T-helper 2 cell treated with Interferon-gamma antibody and Interleukin-4, amounts not matched to agents 5 μg/mL and 100 μg/mL, for 36 hours (primary cell): ENCODE measurements around the gene AATK.

Experiments used
- DNase-seq: peaks from one replicate; pipeline ENCODE4 v3.0.0; 2021; ENCODE audit warnings: low spot score
- H3K27ac Mint-ChIP-seq: one replicate; pipeline ENCODE4 v1.8.0; 2021; ENCODE audit warnings: mild to moderate bottlenecking, mixed read lengths
- H3K27me3 Mint-ChIP-seq: one replicate; pipeline ENCODE4 v1.8.0; 2021; ENCODE audit warnings: low read depth, mixed read lengths
- H3K36me3 Mint-ChIP-seq: one replicate; pipeline ENCODE4 v1.8.0; 2021; ENCODE audit warnings: low read depth, mixed read lengths
- H3K4me1 Mint-ChIP-seq: one replicate; pipeline ENCODE4 v1.8.0; 2021; ENCODE audit warnings: low read depth, mixed read lengths
- H3K4me3 Mint-ChIP-seq: one replicate; pipeline ENCODE4 v1.8.0; 2022; ENCODE audit warnings: mild to moderate bottlenecking, moderate library complexity, mixed read lengths
- H3K9me3 Mint-ChIP-seq: one replicate; pipeline ENCODE4 v1.8.0; 2021; ENCODE audit warnings: mixed read lengths

Gene AATK

GRCh38 chr17:81113158-81113724, 52.8 kb downstream of the AATK start:
- Mint-ChIP-seq H3K4me1 (no peaks in the 10 kb centered on the region), H3K36me3 (no peaks in the 10 kb centered on the region)

GRCh38 chr17:81112450-81112849, 53.6 kb downstream of the AATK start:
- DNase-seq: no peak
- no peaks in the 10 kb centered on the region for H3K27me3 Mint-ChIP-seq
- no peaks in the 10 kb centered on the region for H3K36me3 Mint-ChIP-seq
- H3K4me1 Mint-ChIP-seq: no peaks in the 10 kb centered on the region
- no peaks in the 10 kb centered on the region for H3K9me3 Mint-ChIP-seq
- no peak overlapping the region for H3K27ac Mint-ChIP-seq
- no peak overlapping the region for H3K4me3 Mint-ChIP-seq

More at GRCh38 chr17:81113158-81113724, 52.8 kb downstream of the AATK start:
- no peak overlapping the region for H3K4me3 Mint-ChIP-seq
- H3K27ac Mint-ChIP-seq: no peak overlapping the region
- no peak for DNase-seq
- H3K9me3 Mint-ChIP-seq: no peaks in the 10 kb centered on the region
- H3K27me3 Mint-ChIP-seq: no peaks in the 10 kb centered on the region

- Mint-ChIP-seq H3K9me3 (no peaks in the 10 kb centered on the region), H3K27me3 (no peaks in the 10 kb centered on the region), H3K27ac (no peak overlapping the region), H3K4me1 (no peaks in the 10 kb centered on the region), H3K4me3 (no peak overlapping the region), H3K36me3 (no peaks in the 10 kb centered on the region)
- no peak for DNase-seq
These were observed 55.0 kb downstream of the AATK start for GRCh38 chr17:81111066-81111465.

- Mint-ChIP-seq H3K27me3 (no peaks in the 10 kb centered on the region), H3K4me1 (no peaks in the 10 kb centered on the region), H3K27ac (no peak overlapping the region), H3K36me3 (no peaks in the 10 kb centered on the region), H3K4me3 (no peak overlapping the region), H3K9me3 (no peaks in the 10 kb centered on the region)
- DNase-seq: no peak
These were observed 55.5 kb downstream of the AATK start for GRCh38 chr17:81110488-81111040.

GRCh38 chr17:81109957-81110356, 56.1 kb downstream of the AATK start:
- no peaks in the 10 kb centered on the region for H3K27me3 Mint-ChIP-seq
- no peaks in the 10 kb centered on the region for H3K9me3 Mint-ChIP-seq
- no peaks in the 10 kb centered on the region for H3K36me3 Mint-ChIP-seq
- H3K4me1 Mint-ChIP-seq: no peaks in the 10 kb centered on the region
- H3K27ac Mint-ChIP-seq: no peak overlapping the region
- H3K4me3 Mint-ChIP-seq: no peak overlapping the region
- no peak for DNase-seq

- no peaks in the 10 kb centered on the region for H3K9me3 Mint-ChIP-seq
- H3K27me3 Mint-ChIP-seq: no peaks in the 10 kb centered on the region
- H3K4me3 Mint-ChIP-seq: no peak overlapping the region
- no peak overlapping the region for H3K27ac Mint-ChIP-seq
- no peaks in the 10 kb centered on the region for H3K36me3 Mint-ChIP-seq
- no peaks in the 10 kb centered on the region for H3K4me1 Mint-ChIP-seq
- DNase-seq: no peak
These were observed 57.8 kb downstream of the AATK start for GRCh38 chr17:81108220-81108619.

- Mint-ChIP-seq H3K36me3 (no peaks in the 10 kb centered on the region), H3K27ac (no peak overlapping the region), H3K4me3 (no peak overlapping the region), H3K27me3 (no peaks in the 10 kb centered on the region), H3K9me3 (no peaks in the 10 kb centered on the region), H3K4me1 (no peaks in the 10 kb centered on the region)
- DNase-seq: no peak
These were observed 59.3 kb downstream of the AATK start for GRCh38 chr17:81106716-81107115.

GRCh38 chr17:81103379-81103778, 62.6 kb downstream of the AATK start:
- Mint-ChIP-seq H3K9me3 (no peaks in the 10 kb centered on the region), H3K36me3 (no peaks in the 10 kb centered on the region), H3K27ac (no peak overlapping the region), H3K4me1 (no peaks in the 10 kb centered on the region), H3K27me3 (no peaks in the 10 kb centered on the region), H3K4me3 (no peak overlapping the region)
- no peak for DNase-seq

- no peak overlapping the region for H3K27ac Mint-ChIP-seq
- no peak overlapping the region for H3K4me3 Mint-ChIP-seq
- DNase-seq: no peak
- H3K27me3 Mint-ChIP-seq: no peaks in the 10 kb centered on the region
- no peaks in the 10 kb centered on the region for H3K4me1 Mint-ChIP-seq
- no peaks in the 10 kb centered on the region for H3K36me3 Mint-ChIP-seq
- no peaks in the 10 kb centered on the region for H3K9me3 Mint-ChIP-seq
These were observed 63.2 kb downstream of the AATK start for GRCh38 chr17:81102869-81103268.

- Mint-ChIP-seq H3K36me3 (no peaks in the 10 kb centered on the region), H3K4me3 (no peak overlapping the region), H3K9me3 (no peaks in the 10 kb centered on the region), H3K4me1 (no peaks in the 10 kb centered on the region), H3K27me3 (no peaks in the 10 kb centered on the region), H3K27ac (no peak overlapping the region)
- DNase-seq: no peak
These were observed 63.7 kb downstream of the AATK start for GRCh38 chr17:81102352-81102751.

GRCh38 chr17:81101614-81102306, 64.3 kb downstream of the AATK start:
- H3K9me3 Mint-ChIP-seq: no peaks in the 10 kb centered on the region
- no peaks in the 10 kb centered on the region for H3K4me1 Mint-ChIP-seq
- H3K27me3 Mint-ChIP-seq: no peaks in the 10 kb centered on the region
- no peak overlapping the region for H3K27ac Mint-ChIP-seq
- DNase-seq: peak; percentile 87
- no peaks in the 10 kb centered on the region for H3K36me3 Mint-ChIP-seq
- H3K4me3 Mint-ChIP-seq: no peak overlapping the region

- no peaks in the 10 kb centered on the region for H3K9me3 Mint-ChIP-seq
- no peaks in the 10 kb centered on the region for H3K27me3 Mint-ChIP-seq
- H3K4me1 Mint-ChIP-seq: peaks cover under 1% of the 10 kb centered on the region
- H3K27ac Mint-ChIP-seq: no peak overlapping the region
- DNase-seq: no peak
- no peaks in the 10 kb centered on the region for H3K36me3 Mint-ChIP-seq
- H3K4me3 Mint-ChIP-seq: no peak overlapping the region
These were observed 65.4 kb downstream of the AATK start for GRCh38 chr17:81100668-81101067.

GRCh38 chr17:81099888-81100287, 66.1 kb downstream of the AATK start:
- Mint-ChIP-seq H3K27me3 (no peaks in the 10 kb centered on the region), H3K9me3 (no peaks in the 10 kb centered on the region), H3K27ac (no peak overlapping the region), H3K36me3 (no peaks in the 10 kb centered on the region), H3K4me1 (peaks cover 3% of the 10 kb centered on the region), H3K4me3 (no peak overlapping the region)
- no peak for DNase-seq

GRCh38 chr17:81097943-81098308, 68.1 kb downstream of the AATK start:
- Mint-ChIP-seq H3K27ac (no peak overlapping the region), H3K27me3 (peaks cover 2% of the 10 kb centered on the region), H3K9me3 (no peaks in the 10 kb centered on the region), H3K4me3 (no peak overlapping the region), H3K4me1 (peaks cover 7% of the 10 kb centered on the region), H3K36me3 (no peaks in the 10 kb centered on the region)
- peak; percentile 30 for DNase-seq
